CD4-positive, alpha-beta T cell treated with Interleukin-17A for 4 hours (primary cell): Measurements from ENCODE around the gene NCKAP1.
"Not testable (repeated sequence)": the region's sequence is repeated elsewhere in the genome, so short reads cannot be mapped to it uniquely, and the experiment has no call there.

ENCODE experiments used
- DNase-seq: peaks from one replicate; pipeline ENCODE4 v3.0.0-alpha.2; 2020; ENCODE audit warnings: mixed read lengths

The NCKAP1 gene

DNA sequence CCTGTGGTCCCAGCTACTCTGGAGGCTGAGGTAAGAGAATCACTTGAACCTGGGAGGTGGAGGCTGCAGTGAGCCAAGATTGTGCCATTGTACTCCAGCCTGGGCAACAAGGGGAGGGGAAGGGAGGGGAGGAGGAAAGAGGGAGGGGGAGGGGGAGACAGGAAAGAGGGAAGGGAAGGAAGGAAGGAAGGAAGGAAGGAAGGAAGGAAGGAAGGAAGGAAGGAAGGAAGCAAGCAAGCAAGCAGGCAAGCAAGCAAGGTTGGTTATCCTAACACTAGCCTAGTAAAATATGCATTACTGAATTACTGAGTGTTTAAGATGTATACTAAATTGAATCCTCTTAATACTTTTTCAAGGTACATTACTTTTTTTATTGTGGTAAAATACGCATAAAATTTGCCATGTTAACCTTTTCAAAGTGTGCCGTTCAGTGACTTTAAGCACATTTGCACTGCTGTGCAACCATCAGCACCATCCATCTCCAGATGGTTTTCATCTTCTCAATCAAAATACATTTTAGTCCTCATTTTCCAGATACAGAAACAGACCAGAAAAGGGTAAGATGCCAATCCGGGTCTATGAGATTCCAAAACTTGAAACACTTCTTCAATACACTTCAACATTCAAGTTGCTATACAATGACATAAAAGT is 28.9 kb downstream of the NCKAP1 start:
- DNase-seq = no peak

DNA sequence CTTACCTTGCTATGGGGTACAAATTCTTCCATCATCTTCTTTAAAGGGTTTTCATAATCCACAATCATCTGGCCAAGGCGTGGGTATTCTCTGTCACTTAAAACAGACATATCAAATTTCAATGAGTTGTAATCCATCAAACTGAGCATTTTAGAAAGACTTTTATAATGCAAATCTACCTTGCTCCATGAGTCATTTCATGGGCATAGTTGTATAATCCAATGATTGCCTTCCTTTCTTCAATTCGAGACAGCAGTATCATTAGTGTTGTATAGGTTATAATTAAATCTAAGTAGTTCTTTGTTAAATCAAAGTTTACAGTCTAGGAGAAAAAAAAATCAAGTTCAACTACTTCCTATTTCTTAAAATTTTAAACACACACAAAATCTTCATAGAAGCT is 36.3 kb downstream of the NCKAP1 start:
- no peak for DNase-seq

DNA sequence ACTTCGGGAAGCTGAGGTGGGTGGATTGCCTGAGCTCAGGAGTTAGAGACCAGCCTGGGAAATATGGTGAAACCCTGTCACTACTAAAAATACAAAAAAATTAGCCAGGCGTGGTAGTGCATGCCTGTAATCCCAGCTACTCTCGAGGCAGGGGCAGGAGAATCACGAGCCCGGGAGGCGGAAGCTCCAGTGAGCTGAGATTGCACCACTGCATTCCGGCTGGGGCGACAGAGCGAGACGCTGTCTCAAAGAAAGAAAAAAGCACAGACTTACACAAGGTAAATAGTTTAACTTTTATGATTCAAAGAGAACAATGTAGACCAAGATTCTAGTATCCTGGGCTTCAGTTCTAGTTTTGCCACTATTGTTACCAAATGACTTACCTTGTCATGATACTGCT is 37.4 kb downstream of the NCKAP1 start:
- no peak for DNase-seq

DNA sequence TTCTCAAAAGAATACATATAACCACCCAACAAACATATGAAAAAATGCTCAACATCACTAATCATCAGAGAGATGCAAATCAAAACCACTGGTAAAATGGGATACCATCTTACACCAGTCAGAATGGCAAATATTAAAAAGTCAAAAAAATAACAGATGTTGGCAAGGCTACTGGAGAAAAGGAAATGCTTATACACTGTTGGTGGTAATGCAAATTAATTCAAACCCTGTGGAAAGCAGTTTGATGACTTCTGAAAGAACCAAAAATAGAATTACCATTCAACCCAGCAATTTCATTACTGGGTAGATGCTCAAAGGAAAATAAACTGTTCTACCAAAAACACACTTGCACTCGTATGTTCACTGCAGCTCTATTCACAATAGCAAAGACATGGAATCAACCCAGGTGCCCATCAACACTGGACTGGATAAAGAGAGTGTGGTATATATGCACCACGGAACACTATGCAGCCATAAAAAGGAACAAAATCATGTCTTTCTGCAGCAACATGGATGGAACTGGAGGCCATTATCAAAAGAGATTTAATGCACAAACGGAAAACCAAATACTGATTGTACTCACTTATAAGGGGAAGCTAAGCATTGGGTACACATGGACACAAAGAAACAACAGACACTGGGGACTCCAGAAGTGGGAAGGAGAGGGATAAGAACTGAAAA is 38.8 kb downstream of the NCKAP1 start:
- no peak for DNase-seq

DNA sequence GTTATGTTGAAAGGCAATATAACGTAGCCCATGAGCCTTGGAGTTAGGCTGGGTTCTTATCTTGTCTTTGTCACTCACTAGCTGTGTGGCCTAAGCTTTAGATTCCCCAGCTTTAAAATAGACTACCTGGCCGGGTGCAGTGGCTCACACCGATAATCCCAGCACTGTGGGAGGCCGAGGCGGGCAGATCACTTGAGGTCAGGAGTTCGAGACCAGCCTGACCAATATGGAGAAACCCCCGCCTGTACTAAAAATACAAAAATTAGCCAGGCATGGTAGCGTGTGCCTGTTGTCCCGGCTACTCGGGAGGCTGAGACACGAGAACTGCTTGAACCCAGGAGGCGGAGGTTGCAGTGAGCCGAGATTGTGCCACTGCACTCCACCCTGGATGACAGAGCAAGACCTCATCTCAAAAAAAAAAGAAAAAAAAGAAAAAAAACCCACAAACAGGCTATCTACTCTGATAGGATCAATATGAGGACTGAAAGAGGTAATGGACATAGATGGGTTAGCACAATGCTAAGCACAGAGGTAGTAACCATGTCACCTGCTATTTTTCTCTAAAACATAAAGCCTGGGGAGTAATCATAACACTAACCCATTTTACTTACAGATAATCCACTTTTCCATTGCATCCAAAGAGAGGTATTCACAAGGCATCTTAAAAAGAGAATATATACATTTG is 43.9 kb downstream of the NCKAP1 start:
- no peak for DNase-seq

DNA sequence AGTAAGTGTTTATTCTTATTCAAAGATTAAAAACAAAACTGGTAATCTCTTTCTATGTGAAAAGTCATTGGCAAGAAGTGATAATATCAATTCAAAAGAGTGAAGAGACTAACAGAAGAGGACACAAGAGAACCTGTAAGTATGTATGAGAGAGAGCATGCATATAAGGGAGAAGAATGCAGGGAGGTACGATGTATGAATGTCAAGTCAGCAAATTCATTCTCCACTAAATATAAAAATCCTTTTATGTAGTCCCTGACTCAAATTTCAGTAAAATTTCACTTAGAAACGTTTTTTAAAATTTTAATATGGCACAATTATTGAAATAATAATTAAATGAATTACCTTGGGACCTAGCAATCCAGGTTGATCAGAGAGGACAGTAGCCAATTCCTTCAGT is 55.3 kb downstream of the NCKAP1 start:
- no peak for DNase-seq

DNA sequence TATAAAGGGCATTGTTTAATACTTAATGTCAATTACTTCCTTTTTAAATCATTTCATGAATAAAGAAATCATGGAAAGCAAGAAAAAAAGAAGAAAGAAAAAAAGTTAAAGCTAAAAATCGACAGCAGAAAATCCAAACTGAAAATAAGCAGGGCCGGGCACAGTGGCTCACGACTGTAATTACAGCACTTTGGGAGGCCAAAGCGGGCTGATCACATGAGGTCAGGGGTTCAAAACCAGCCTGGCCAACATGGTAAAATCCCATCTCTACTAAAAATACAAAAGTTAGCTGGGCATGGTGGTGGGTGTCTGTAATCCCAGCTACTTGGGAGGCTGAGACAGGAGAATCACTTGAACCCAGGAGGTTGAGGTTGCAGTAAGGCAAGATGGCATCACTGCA is 56.8 kb downstream of the NCKAP1 start:
- not testable (repeated sequence) for DNase-seq

DNA sequence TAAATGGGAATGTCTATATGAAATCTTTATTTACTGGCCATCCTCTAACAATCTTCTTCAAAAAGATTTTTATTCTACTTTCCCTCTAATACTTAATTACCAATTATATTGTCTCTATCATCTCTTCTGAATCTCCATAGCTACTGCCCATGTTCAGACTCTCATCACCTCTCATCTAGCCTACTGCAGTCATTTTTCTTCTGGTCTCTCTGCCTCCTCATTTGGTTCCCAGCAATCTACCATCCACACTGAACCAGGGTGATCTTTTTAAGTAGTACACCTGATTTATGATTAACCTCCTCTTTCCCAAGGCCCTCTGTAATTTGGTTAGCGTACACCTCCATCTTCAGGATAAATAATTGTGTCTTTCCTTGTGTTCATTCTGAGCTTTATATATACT is 57.6 kb downstream of the NCKAP1 start:
- no peak for DNase-seq

DNA sequence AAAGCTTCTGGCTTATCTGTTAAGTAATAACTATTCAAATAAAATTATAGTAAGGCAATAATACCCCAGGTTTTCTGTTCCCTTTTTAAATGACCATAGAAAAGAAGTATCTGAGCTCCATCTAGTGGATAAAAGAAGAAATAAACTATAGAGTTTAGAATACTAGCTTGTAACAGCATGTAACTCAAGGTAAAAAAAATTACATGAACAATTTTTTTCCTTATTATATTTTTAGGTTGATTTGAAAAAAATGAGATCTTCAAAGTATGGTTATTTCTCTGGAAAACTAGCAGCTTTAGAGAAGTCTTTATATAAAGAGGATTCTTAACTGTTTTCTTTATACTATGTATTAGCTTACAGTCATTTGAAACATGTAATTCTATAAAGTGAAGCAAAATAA is 58.1 kb downstream of the NCKAP1 start:
- no peak for DNase-seq

DNA sequence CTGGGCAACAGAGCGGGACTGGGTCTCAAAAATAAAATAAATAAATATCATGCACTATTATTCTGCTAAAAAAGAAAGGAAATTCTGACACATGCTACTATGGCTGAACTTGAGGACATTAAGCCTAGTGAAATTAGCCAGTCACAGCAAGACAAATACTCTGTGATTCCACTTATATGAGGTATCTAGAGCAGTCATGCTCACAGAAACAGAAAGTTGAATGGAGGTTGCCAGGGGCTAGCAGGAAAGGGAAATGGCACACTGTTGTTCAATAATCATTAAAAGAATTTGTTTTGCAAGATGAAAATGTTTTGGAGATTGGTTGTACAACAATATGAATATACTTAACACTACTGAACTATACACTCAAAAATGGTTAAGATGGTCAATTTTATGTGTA is 60.8 kb downstream of the NCKAP1 start:
- no peak for DNase-seq

DNA sequence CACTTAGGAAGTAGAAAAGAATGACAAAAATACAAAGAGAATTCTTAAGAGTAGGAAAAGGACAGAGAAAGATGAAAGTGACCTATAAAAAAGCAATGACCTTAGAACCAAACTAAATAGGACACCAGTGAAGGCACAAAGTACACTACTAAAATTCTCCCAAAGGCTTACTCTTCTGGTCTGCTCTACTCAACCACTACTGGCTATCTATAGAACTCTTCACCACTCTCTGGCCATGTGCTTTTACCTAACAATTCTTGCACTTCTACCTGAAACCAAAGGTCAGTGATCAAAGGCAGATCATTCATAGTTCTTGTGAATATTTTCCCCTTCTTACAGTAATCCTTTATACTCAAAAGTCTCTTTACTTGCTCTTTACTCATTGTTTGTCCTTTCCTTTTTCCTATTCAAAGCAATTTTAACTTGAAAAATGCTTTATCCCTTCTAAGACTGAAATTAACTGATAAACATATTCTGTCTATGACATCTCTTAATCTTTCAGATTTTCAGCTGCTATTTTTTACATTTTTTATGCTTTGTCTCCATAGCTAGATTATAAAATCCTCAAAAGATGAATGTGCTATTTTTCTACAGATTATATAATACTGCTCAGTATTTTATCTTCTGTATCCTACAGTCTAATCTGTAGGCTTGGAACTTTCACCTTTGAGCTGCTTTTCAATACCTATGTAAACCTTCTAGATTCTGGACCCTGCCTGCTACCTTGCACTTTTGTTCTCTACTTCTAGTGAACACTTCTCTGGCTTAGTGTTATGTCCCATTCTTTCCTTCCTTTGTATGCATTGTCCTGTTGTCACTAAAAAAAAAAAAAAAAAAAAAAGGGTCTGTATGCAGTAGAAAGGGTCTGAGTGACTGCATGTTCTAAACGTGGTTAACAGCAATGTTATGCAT is 64.6 kb downstream of the NCKAP1 start:
- no peak for DNase-seq

DNA sequence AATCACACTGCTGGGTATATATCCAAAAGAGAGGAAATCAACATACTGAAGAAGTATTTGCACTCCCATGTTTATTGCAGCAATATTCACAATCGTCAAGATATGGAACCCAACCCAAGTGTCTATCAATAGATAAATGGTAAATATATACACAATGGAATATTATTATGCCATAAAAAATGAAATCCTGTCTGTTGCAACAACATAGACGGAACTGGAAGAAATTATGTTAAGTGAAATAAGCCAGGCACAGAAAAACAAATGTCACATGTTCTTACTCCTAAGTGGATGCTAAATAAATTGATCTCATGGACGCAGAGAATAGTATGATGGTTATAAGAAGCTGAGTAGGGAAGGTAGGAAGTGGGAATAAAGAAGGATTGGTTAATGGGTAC is 65.7 kb downstream of the NCKAP1 start:
- no peak for DNase-seq

DNA sequence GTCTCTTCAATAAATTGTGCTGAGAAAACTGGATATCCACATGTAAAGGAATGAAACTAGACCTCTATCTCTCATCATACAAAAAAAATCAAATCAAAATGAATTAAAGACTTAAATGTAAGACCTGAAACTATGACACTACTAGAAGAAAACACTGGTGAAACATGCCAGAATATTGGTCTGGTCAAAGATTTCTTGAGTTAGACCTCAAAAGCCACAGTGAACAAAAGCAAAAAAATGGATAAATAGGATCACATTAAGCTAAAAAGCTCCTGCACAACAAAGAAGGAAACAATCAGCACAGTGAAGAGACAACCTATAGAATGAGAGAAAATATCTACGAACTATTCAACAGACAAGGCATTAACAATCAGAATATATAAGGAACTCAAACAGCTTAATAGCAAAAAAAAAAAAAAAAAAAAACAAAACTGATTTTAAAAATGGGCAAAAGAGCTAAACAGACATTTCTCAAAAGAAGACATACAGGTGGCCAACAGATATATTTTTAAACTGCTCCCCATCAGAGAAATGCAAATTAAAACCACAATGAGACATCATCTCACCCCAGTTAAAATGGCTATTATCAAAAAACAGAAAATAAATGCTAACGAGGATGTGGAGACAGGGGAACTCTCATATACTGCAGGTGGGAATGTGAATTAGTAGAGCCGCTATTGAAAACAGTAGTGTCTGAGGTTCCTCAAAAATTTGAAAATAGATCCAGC is 66.3 kb downstream of the NCKAP1 start:
- DNase-seq = no peak

DNA sequence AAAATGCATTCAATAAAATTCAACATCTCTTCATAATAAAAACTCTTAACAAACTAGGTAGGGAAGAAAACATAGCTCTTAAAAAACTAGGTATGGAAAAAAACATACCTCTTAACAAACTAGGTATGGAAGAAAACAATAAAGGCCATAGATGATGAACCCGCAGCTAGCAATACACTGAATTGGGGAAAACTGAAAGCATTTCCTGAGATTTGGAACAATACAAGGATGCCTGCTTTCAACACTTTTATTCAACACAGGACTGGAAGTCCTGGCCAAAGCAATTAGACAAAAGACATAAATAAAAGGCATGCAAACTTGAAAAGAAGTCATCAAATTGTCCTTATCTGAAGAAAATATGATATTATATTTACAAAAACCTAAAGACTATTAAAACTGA is 67.8 kb downstream of the NCKAP1 start:
- DNase-seq = no peak

DNA sequence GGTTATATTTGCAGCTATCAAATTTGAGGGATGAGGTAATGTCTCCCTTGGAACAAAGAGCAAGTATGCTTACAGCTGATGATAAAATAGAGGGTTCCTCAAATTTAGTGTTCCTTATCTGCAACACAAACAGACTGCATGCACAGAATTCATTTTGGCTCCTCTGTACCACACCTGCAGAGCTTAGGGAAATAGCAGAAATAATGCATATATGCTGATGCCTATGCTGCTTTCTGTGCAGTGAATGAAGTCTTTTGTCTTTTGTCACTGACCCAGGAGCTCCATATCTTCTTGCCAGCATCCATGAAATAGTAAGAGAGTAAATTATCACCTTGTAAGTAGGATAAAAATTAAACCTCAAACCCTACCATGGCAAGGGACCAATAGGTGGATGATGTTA is 69.8 kb downstream of the NCKAP1 start:
- no peak for DNase-seq

DNA sequence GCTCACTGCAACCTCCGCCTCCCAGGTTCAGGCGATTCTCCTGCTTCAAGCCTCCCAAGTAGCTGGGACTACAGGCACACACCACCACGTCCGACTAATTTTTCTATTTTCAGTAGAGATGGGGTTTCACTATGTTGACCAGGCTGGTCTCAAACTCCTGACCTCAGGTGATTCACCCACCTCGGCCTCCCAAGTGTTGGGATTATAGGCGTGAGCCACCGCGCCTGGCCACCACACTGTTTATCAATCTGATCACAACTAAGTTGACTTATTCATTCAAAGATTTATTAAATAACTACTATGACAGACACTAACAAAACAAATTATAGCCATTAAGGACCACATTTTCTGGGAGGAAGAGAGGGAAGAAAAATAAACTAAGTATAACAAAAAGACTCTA is 71.9 kb downstream of the NCKAP1 start:
- not testable (repeated sequence) for DNase-seq

DNA sequence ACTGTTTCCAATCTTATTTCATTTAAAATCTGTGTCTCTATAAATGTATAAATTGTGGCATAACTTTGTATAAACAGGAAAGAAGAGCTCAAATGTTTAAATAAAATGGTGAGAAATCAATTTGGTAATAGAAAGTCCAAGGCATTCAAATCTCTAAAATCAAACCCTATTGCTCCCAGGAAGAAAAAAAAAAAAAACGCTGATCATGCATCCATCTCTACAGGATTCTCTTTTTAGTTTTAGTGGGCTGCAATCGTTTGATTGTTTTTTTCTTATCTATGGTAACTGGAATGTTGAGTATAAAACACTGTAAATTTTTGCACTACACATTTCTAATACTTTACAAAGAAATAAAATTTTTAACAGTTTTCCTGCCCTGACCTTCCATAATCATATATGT is 75.6 kb downstream of the NCKAP1 start:
- no peak for DNase-seq

DNA sequence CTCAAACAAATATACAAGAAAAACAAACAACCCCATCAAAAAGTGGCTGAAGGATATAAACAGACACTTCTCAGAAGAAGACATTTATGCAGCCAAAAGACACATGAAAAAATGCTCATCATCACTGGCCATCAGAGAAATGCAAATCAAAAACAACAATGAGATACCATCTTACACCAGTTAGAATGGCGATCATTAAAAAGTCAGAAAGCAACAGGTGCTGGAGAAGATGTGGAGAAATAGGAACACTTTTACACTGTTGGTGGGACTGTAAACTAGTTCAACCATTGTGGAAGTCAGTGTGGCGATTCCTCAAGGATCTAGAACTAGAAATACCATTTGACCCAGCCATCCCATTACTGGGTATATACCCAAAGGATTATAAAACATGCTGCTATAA is 77.4 kb downstream of the NCKAP1 start:
- DNase-seq = not testable (repeated sequence)

DNA sequence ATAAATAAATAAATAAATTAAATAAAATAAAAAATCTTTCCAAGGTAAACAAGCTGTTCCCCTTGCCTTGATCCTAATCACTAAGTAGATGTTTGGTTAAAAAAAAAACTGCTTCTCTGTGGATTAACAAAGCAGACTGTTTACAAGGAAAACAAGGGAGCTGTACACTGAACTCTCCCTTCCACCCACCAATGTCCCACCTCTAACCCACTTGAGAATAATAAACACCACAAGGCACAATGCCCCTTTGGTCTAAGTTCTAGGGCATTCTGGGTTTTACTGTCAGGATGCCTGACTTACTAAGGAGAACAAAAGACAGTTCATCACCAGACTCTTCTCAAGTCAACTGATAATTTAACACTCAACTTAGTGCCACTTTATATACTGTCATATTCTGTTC is 83.5 kb downstream of the NCKAP1 start:
- DNase-seq = no peak

DNA sequence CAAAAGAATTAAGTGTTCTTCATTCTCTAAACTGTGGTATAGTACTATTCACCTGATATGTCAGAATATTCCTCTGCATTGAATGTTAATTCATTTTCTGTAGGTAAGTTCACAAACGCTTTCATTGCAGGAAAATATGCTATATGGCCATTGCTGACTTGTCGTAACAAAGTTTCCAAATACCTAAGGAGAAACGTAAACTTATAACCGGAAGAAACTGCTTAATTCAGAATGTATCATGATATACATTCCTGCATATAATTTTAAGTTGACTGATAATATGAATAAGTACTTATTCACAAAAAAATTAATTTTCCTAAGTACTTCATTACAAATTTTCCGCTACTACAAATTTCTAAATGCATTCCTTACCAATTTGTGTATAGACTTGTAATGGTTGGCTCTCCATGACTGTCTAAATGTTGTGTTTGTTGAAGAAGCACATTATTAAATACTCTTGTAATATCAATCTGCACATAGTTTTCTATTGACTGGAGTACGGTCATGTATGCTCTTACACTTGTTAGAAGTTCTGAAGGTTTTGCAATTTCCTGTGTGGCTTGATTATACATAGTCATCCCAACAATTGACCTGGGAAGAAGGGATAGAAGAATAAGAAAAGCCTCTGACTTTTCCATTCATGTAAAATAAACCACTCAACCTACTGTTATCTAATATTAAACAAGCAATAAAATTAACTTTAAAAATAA is 85.4 kb downstream of the NCKAP1 start:
- DNase-seq = no peak

DNA sequence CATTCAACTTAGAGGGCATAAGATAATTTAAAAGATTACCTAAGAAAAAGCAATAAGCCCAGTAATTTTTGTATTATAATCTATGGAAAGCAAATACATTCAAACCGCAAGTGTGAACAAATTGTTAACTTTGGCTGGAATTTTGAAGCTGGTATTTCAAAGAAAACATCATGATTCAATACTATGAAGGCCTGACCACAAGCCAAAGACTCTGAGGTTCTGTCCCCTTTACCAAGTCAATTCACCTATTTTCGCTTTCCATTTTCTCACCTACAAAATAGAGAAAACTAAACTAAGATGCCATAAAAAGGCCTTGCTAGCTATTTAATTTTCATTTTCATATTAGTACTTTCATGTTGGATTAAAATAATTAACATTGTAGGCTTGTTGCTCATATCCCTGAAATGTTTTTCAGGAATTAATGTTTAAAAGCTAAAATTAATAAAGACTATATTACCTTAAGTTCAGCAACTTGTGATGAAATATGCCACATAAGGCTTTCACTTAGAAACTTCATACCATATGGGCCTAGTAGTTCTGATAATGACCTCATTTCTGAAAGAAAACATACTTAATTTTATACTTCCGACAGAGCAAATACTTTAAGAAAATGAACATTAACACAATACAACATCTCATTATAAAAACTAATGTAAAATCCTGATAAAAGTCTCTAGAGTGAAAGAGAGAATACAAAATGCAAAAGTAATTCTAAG is 86.2 kb downstream of the NCKAP1 start:
- no peak for DNase-seq
